ENCODE data around the gene LRTM2. TPM values are rescaled to one million over a fixed set of nuclear protein-coding genes. Genes with fewer than 3 reads are reported as not detected.

LRTM2 gene
- total RNA-seq, 4 donors from 2014 or later: not detected

DNA sequence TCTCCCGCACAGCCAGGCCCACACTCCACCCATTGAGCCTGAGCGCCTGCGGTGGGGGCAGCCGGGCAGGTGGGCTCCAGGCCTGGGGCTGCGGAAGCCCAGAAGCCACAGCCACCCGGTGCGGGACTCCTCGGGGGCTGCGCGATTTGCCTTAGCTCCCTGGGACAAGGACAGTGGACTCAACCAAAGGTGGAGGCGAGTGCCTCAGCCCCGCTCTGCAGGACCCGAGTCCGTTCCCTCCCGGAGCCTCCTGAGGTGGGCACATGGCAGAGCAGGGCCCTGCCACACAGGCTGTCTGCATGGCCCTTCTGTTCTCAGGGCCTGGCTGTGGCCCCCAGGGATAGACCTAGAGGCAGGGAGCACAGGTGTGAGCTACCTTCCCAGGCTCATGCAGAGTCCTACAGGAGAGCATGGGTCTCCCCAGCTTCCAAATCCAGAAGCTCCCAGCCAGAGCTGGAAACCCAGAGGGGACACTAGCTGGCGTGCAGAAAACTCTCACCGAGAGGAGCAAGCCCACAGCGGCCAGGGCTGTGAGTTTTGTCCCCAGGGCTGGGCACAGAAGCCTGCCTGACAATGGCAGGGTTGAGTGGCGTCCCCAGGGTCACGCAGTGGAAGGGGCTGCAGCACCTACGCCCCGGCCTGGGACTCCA lies 22.2 kb upstream of the LRTM2 start:
- peak; percentile 19 for DNase-seq (ENCODE audit: low spot score)
- TF ChIP-seq, protein P1, sequence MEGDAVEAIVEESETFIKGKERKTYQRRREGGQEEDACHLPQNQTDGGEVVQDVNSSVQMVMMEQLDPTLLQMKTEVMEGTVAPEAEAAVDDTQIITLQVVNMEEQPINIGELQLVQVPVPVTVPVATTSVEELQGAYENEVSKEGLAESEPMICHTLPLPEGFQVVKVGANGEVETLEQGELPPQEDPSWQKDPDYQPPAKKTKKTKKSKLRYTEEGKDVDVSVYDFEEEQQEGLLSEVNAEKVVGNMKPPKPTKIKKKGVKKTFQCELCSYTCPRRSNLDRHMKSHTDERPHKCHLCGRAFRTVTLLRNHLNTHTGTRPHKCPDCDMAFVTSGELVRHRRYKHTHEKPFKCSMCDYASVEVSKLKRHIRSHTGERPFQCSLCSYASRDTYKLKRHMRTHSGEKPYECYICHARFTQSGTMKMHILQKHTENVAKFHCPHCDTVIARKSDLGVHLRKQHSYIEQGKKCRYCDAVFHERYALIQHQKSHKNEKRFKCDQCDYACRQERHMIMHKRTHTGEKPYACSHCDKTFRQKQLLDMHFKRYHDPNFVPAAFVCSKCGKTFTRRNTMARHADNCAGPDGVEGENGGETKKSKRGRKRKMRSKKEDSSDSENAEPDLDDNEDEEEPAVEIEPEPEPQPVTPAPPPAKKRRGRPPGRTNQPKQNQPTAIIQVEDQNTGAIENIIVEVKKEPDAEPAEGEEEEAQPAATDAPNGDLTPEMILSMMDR (IDR thresholded peaks at IDR 0.05): no peak
- no peak for ATAC-seq (ENCODE audit: low FRiP score)

DNA sequence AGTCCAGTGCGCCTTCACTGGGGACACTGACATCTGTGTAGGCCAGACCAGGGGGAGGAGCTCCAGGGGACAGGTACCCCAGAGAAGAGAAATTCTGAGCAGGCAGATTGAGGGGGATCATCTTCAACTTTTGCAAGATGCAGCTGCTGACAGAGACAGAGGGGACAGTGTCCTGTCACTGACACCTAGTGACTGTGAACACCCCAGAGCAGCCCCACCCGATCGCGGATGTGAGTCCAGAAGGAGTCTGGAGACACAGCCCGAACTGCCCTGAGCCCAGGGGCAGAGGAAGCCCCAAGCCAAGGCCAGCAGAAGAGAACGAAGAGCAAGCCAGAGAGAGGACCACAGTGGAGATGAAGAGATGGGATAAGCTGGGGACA lies 21.7 kb upstream of the LRTM2 start:
- TF ChIP-seq, protein P1 (IDR thresholded peaks at IDR 0.05): no peak
- ATAC-seq (ENCODE audit: low FRiP score) (no peak), DNase-seq (ENCODE audit: low spot score) (peak; percentile 12)

DNA sequence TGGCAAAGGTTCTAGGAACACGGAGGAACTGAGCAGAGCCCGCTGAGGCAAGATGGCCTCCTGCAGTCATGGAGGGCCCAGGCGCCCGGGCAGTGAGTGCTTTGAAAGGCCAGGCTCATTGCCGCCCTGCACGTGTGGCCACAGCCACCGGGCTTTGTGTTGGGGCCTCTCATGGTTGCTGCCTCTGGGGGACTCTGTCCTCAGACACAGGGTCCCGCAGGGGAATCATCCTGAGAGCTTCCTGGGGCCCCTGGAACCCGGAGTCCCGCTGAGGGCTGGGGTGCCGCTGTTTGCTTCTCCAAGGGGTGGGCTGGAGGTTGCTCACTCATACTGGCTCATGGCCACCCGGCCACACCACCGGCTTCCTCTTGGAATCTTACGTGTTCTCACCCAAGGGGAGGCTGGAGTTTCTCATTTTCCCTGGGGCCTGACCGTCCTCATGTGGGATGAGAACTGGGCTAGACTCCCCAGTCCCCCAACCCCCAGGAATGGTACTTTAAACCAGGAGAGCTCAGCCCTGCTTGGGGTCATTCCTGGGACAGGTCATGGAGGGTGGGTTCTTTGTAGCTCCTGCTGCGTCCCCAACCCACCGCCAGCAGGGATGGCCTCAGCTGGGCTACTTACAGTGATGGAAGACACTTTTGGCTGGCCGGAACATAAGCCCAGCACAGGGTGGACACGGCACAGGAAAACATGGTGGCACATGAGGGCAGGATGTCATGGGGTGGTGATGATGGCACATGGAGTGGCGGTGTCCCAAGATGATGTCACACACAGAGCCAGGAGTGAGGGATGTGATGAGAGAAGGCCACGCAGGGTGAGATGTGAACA lies 21.1 kb upstream of the LRTM2 start:
- DNase-seq (ENCODE audit: low spot score) (peak; percentile 19), ATAC-seq (ENCODE audit: low FRiP score) (no peak)
- TF ChIP-seq, protein P1 (IDR thresholded peaks at IDR 0.05): no peak

DNA sequence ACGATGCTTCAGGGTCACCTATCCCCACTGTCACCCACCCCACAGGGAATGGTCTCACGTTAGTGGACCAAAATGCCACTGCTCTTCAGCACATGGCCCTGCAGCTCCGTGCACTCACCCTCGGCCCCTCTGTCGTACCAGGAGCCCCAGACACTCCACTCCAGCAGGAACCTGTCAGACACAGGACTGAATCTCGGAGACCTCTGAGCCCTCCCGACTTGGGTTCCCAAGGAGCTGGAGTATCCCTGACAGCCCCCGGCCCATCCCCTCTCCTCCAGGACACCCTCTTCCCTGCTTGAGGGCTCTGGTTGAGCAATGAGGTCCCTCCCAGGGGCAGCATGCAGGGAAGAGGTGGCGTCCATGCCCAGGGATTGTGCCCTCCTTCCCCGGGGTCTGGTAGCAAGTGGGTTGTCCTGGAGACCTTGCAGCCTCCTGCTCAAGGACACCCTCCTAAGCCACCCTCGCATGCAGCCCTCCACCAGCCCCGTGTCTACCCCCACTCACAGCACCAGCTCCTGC lies 20.4 kb upstream of the LRTM2 start:
- ATAC-seq (ENCODE audit: low FRiP score) (no peak), DNase-seq (ENCODE audit: low spot score) (peak; percentile 11)
- TF ChIP-seq, protein P1 (IDR thresholded peaks at IDR 0.05): no peak

DNA sequence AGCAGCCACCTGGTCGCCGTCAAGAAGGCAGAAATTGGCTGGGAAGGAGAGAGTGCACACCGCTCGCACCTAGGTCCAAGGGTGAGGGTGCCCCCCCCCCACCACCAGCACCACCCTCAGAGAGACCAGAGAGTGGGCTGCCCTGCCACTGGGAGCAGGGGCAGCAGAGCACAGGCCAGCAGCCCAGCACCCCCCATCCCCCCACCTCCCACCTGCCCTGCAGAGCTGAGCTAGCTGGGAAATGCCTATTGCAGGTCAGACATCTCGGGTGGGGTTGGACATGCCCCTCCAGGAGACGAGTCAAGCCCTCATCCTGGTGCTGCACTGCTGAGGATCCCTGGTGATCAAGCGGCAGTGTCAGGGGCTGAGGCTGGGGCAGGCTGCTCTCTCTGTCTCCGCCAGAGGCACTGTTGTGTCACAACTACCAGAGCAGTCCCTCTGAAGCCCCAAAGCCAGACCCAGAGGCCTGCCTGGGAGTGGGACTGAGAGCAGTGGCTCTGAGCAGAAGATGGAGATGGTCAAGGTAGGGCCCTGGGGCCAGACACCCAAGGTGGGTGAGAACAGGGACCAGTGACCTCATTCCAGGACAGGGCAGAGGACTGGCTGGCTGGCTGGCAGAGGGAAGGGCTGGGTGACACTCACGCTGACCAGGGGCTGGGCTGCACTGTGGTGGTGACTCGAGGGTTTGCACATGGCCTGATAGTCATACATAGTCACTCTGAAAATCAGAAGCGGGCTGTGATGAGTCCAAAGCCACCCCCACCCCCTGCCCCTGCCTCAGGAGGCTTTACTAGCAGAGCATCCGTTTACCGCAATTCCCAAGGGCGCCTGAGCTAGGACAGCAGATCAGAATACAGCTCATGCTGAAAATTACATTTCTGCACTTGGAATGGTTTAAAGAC lies 19.7 kb upstream of the LRTM2 start:
- ATAC-seq (ENCODE audit: low FRiP score) (no peak), DNase-seq (ENCODE audit: low spot score) (peak; percentile 20)
- TF ChIP-seq, protein P1 (IDR thresholded peaks at IDR 0.05): no peak

- TF ChIP-seq, protein P1 (IDR thresholded peaks at IDR 0.05): no peak
- ATAC-seq (ENCODE audit: low FRiP score) (no peak), DNase-seq (ENCODE audit: low spot score) (peak; percentile 19)
Observed at GRCh38 chr12:1801303-1801975, 18.9 kb upstream of the LRTM2 start.

All from omental fat pad (tissue), 4 donors.